Panc1 (cell line): ENCODE results near the gene HMX1. TPM values are rescaled to one million over a fixed set of nuclear protein-coding genes. Genes with fewer than 3 reads are reported as not detected.

Experiments used
- ATAC-seq: fragments of 200-7000 bp; cut with Tn5 transposase; 2 replicates; pipeline ENCODE4 v1.9.1; 2020; ENCODE audit warnings: mild to moderate bottlenecking, moderate library complexity
- BruUV-seq: library from RNA; stranded (reverse); fragments of 400-500 nt; replicated peaks from 2 replicates; lab custom pipeline; 2021; lab: Mats Ljungman, UMichigan
- CTCF ChIA-PET: fragments of 300-600 bp; sonication (Branson Sonifier 250); formaldehyde crosslinking; loops from one replicate; lab custom pipeline; 2022; ENCODE audit warnings: antibody characterized with exemption; lab: Charles Lee
- POLR2A ChIA-PET: fragments of 300-600 bp; sonication (Branson Sonifier 250); formaldehyde crosslinking; loops from one replicate; lab custom pipeline; 2022; ENCODE audit warnings: antibody characterized with exemption; lab: Charles Lee
- DNase-seq: peaks from one replicate; pipeline ENCODE4 v3.0.0-alpha.2; 2010; ENCODE audit warnings: low read depth, low spot score
- H3K27ac ChIP-seq: 2 replicates; pipeline ENCODE4 v1.5.1; 2011; ENCODE audit warnings: mild to moderate bottlenecking, low read length, inconsistent platforms
- H3K27me3 ChIP-seq: fragments of 200-500 bp; sonication (Bioruptor generic); 2 replicates; pipeline ENCODE4 v1.6.0; 2014; ENCODE audit warnings: low read length, inconsistent platforms; ENCODE audit not compliant: control insufficient read depth, insufficient read depth
- H3K36me3 ChIP-seq: fragments of 200-500 bp; sonication (Bioruptor generic); 2 replicates; pipeline ENCODE4 v1.5.1; 2014; ENCODE audit warnings: inconsistent platforms, mild to moderate bottlenecking, low read length, moderate library complexity; ENCODE audit not compliant: control insufficient read depth, insufficient read depth
- H3K4me1 ChIP-seq: 2 replicates; pipeline ENCODE4 v1.5.1; 2011; ENCODE audit warnings: inconsistent platforms, mild to moderate bottlenecking, low read length, moderate library complexity; ENCODE audit not compliant: control insufficient read depth, insufficient read depth
- H3K4me3 ChIP-seq, 2 experiments: 2 replicates each; pipeline ENCODE4 v1.5.1; 2011 to 2012; ENCODE audit warnings: low read depth in 2 of 2, low read length in 2 of 2, mild to moderate bottlenecking in 2 of 2, inconsistent platforms in 1 of 2, moderate library complexity in 1 of 2
- H3K9me3 ChIP-seq: fragments of 200-500 bp; sonication (Bioruptor generic); 2 replicates; pipeline ENCODE4 v1.5.1; 2014; ENCODE audit warnings: low read depth, mild to moderate bottlenecking, inconsistent platforms, low read length, moderate library complexity; ENCODE audit not compliant: control insufficient read depth, insufficient read depth
- CTCF ChIP-seq: fragments of 450-650 bp; IDR thresholded peaks from 2 replicates; pipeline ENCODE4 v1.5.1; 2017; ENCODE audit warnings: mild to moderate bottlenecking
- POLR2AphosphoS5 ChIP-seq: IDR thresholded peaks from 2 replicates; pipeline ENCODE4 v1.6.1; 2012; ENCODE audit warnings: mild to moderate bottlenecking, low read depth, low read length, moderate library complexity
- SIN3A ChIP-seq: IDR thresholded peaks from 2 replicates; pipeline ENCODE4 v1.6.1; 2012; ENCODE audit warnings: low read depth, mild to moderate bottlenecking, low read length, moderate library complexity, borderline replicate concordance; ENCODE audit not compliant: insufficient read depth
- TCF7L2 ChIP-seq: IDR thresholded peaks from 2 replicates; pipeline ENCODE4 v1.6.1; 2011; ENCODE audit warnings: mild to moderate bottlenecking, low read depth, low read length, inconsistent platforms
- in situ Hi-C: cut with HindIII; loops from 2 replicates; pipeline ENCODE4 v1.10.0; 2016; ENCODE audit warnings: low sequenced_read_pairs, low pct_unique_long_range_greater_than_20kb
- intact Hi-C: fragments of 100-400 bp; cut with micrococcal nuclease; formaldehyde crosslinking; loops from one replicate; pipeline ENCODE4 v1.10.0; 2022; ENCODE audit not compliant: unreplicated experiment
- total RNA-seq: library from RNA; stranded (reverse); gene quantifications from one replicate; pipeline ENCODE4 v1.2.1, GENCODE V29; 2021; ENCODE audit not compliant: unreplicated experiment
- TF ChIP-seq, protein P1 (sequence below), 2 experiments: IDR thresholded peaks; 2 replicates each; pipeline ENCODE4 v1.6.1; 2011 to 2012; ENCODE audit warnings: low read depth in 2 of 2, control low read depth in 1 of 2, low read length in 1 of 2, mild to moderate bottlenecking in 1 of 2, moderate library complexity in 1 of 2; ENCODE audit not compliant: insufficient read depth in 1 of 2

The HMX1 gene
- total RNA-seq, 1 experiment from 2014 or later, result not detected

GRCh38 chr4:8878421-8878820, 6.8 kb upstream of the HMX1 start:
- Histone ChIP-seq H3K4me1 (no peaks in the 10 kb centered on the region), H3K9me3 (no peaks in the 10 kb centered on the region), H3K27ac (no peak overlapping the region), H3K36me3 (no peaks in the 10 kb centered on the region), H3K4me3 (no peak overlapping the region), H3K27me3 (no peaks in the 10 kb centered on the region; the same call in 1 of the 2 replicates)
- intact Hi-C loops (no loop called here), in situ Hi-C loops (no loop called here)
- BruUV-seq, result no TSS peak
- DNase-seq (no peak), ATAC-seq (no peak)
- TF ChIP-seq CTCF, result no peak
- TF ChIP-seq SIN3A, result no peak
- no peak for TF ChIP-seq POLR2AphosphoS5
- TF ChIP-seq, protein P1, sequence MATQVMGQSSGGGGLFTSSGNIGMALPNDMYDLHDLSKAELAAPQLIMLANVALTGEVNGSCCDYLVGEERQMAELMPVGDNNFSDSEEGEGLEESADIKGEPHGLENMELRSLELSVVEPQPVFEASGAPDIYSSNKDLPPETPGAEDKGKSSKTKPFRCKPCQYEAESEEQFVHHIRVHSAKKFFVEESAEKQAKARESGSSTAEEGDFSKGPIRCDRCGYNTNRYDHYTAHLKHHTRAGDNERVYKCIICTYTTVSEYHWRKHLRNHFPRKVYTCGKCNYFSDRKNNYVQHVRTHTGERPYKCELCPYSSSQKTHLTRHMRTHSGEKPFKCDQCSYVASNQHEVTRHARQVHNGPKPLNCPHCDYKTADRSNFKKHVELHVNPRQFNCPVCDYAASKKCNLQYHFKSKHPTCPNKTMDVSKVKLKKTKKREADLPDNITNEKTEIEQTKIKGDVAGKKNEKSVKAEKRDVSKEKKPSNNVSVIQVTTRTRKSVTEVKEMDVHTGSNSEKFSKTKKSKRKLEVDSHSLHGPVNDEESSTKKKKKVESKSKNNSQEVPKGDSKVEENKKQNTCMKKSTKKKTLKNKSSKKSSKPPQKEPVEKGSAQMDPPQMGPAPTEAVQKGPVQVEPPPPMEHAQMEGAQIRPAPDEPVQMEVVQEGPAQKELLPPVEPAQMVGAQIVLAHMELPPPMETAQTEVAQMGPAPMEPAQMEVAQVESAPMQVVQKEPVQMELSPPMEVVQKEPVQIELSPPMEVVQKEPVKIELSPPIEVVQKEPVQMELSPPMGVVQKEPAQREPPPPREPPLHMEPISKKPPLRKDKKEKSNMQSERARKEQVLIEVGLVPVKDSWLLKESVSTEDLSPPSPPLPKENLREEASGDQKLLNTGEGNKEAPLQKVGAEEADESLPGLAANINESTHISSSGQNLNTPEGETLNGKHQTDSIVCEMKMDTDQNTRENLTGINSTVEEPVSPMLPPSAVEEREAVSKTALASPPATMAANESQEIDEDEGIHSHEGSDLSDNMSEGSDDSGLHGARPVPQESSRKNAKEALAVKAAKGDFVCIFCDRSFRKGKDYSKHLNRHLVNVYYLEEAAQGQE (IDR thresholded peaks at IDR 0.05; ENCODE audit: insufficient read depth in 1 of 2, low read depth in 2 of 2, low read length in 1 of 2), result no peak
- TF ChIP-seq TCF7L2, result no peak
- ChIA-PET POLR2A (no interaction called here), CTCF (no interaction called here)

DNA sequence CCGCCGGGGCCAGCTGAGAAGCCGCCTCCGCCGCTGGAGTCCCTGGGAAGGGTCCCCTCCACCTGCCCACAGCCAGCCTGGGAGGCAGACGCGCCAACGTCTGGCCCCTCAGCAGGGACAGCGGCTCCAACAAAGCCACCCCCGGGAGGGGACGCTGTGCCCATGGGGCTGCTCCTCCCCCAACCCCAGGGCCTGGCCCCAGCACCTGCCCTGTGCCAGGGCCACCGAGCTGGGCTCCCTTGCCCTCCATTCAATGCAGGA, 6.1 kb upstream of the HMX1 start:
- H3K36me3 ChIP-seq, result no peaks in the 10 kb centered on the region
- POLR2A ChIA-PET, result no interaction called here
- CTCF ChIA-PET, result no interaction called here
- H3K27me3 ChIP-seq, result no peaks in the 10 kb centered on the region; the same call in 1 of the 2 replicates
- H3K9me3 ChIP-seq, result no peaks in the 10 kb centered on the region
- H3K27ac ChIP-seq, result no peak overlapping the region
- in situ Hi-C loops (no loop called here), intact Hi-C loops (no loop called here)
- no peaks in the 10 kb centered on the region for H3K4me1 ChIP-seq
- no TSS peak for BruUV-seq
- DNase-seq, result no peak
- no peak overlapping the region for H3K4me3 ChIP-seq
- TF ChIP-seq, protein P1 (IDR thresholded peaks at IDR 0.05; ENCODE audit: insufficient read depth in 1 of 2, low read depth in 2 of 2, low read length in 1 of 2), result no peak
- no peak for TF ChIP-seq POLR2AphosphoS5
- TF ChIP-seq SIN3A, result no peak
- no peak for TF ChIP-seq TCF7L2
- no peak for TF ChIP-seq CTCF
- ATAC-seq, result no peak
